Diencephalon (tissue), 1 donor: Measurements from ENCODE around the gene TMCC2. TPM values are rescaled to one million over a fixed set of nuclear protein-coding genes. Genes with fewer than 3 reads are reported as not detected.

ENCODE experiments used
- total RNA-seq: library from RNA; depleted of rRNA; stranded (reverse); fragments of >200 nt; gene quantifications from one replicate; pipeline ENCODE4 v1.2.3, GENCODE V29; 2014

Gene TMCC2, protein sequence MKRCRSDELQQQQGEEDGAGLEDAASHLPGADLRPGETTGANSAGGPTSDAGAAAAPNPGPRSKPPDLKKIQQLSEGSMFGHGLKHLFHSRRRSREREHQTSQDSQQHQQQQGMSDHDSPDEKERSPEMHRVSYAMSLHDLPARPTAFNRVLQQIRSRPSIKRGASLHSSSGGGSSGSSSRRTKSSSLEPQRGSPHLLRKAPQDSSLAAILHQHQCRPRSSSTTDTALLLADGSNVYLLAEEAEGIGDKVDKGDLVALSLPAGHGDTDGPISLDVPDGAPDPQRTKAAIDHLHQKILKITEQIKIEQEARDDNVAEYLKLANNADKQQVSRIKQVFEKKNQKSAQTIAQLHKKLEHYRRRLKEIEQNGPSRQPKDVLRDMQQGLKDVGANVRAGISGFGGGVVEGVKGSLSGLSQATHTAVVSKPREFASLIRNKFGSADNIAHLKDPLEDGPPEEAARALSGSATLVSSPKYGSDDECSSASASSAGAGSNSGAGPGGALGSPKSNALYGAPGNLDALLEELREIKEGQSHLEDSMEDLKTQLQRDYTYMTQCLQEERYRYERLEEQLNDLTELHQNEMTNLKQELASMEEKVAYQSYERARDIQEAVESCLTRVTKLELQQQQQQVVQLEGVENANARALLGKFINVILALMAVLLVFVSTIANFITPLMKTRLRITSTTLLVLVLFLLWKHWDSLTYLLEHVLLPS
- 38.3 TPM for total RNA-seq

GRCh38 chr1:205227584-205228013, at the start of gene TMCC2:
TSS of gene TMCC2 (plus strand) at chr1:205227946. CDS start at chr1:205228565, 619 bp downstream.

DNA sequence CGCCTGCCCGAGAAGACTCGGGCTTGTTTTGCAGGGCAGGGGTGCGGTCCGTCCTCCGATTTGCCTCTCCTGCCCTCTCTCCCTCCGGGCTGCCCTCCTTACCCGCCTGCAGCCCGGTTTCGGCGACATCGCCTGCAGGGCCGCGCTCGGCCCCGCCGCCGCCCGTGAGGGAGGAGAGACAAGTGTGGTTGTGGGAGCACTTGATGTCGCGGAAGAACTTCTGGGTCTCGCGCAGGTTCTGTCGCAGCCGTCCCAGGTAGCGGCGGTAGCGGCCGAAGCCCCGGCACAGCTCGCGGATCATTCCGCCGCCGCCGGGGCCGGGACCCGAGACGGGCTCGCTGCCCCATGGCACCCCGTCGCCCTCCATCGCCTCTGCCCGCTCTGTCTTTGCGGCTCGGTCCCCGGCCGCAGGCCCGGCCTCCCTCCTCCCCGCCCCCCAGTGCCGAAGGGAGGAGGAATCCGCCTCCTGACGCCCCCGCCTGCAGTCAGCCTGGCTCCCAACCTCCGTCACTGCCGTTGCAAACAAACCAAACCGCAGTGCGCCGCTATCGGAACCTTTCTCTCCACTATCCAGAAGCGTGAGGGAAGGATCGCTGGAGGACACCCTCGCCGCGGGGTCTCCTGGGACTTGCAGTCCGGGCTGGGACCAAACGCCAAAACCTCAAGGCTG, 16.4 kb upstream of the TMCC2 start, which contains the start of gene DSTYK:
DSTYK (minus strand) TSS at position 534 of the 670 bp plus-strand sequence; CDS start at position 367, 167 bp downstream.

DNA sequence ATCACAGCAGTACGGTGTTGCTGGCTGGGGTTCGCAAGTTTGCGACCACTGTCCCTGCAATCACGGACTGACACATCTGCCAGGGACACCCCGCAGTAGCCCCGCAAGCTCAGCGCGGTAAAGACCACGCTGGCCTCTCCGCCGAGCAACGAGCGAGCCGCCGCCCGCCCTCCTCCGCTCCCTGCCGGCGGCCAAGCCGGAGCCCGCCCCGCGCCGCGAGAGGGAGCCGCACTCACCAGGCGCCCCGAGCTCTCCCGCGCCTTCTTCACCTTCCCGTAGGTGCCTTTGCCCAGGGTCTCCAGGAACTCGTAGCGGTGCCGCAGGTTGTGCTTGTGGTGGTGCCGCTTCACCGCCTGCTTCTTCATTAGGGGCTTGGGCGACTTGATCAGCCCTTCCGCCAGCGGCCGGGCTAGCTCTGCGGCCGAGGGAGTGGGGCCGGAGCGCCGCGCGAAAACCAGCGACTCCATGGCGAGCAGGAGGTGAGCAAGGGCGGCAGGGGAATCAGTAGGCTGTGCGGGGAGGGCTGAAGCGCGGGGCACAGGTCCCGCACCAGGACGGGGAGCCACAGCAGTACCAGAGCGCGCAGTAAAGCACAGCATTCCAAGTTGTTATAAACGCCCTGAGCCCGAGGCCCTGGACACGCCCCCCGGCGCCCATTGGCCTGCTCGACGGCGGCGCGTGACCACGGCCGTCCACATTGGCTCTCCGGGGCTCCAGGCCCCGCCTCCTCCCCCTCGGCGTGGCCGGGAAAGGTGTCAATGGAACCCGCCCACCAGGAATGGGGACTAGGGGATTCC, 93.6 kb downstream of the TMCC2 start, which contains the start of gene NUAK2:
NUAK2 (minus strand) TSS at position 584 of the 797 bp plus-strand sequence; CDS start at position 467, 117 bp downstream.

Other genes starting within 250 kb of the TMCC2 start
- gene CNTN2, start 184.7 kb upstream of the TMCC2 start, total RNA-seq = 37.6 TPM
- 3.9 TPM for gene TMEM81, start 143.5 kb upstream of the TMCC2 start, total RNA-seq
- gene RBBP5, start 106.0 kb upstream of the TMCC2 start, total RNA-seq = 24.0 TPM
- gene DSTYK, start 16.2 kb upstream of the TMCC2 start, total RNA-seq = 29.3 TPM
- gene NUAK2, start 93.8 kb downstream of the TMCC2 start, total RNA-seq = 0.92 TPM
- 28.8 TPM for gene KLHDC8A, start 129.0 kb downstream of the TMCC2 start, total RNA-seq
- 4.6 TPM for gene LEMD1, start 194.1 kb downstream of the TMCC2 start, total RNA-seq
- 1.4 TPM for gene BLACAT1, start 228.1 kb downstream of the TMCC2 start, total RNA-seq